Endothelial cell of umbilical vein (primary cell): ENCODE data around the gene EPB42. TPM values are rescaled to one million over a fixed set of nuclear protein-coding genes. Genes with fewer than 3 reads are reported as not detected.

ENCODE experiments used
- BruUV-seq: library from RNA; stranded (reverse); fragments of 400-500 nt; replicated peaks from 2 replicates; lab custom pipeline; 2021; lab: Mats Ljungman, UMichigan
- CTCF ChIA-PET: fragments of 300-600, 350-600 bp; sonication (Branson Sonifier 250); formaldehyde crosslinking; loops from one replicate; lab custom pipeline; 2021; ENCODE audit warnings: antibody characterized with exemption, inconsistent platforms; lab: Charles Lee
- POLR2A ChIA-PET: fragments of 300-600, 350-600 bp; sonication (Branson Sonifier 250); formaldehyde crosslinking; loops from one replicate; lab custom pipeline; 2021; ENCODE audit warnings: antibody characterized with exemption, inconsistent platforms; lab: Charles Lee
- DNase-seq: peaks from one replicate; pipeline ENCODE4 v3.0.0-alpha.2; 2011; ENCODE audit warnings: low read depth, low spot score
- FAIRE-seq: peaks from 2 replicates; lab custom pipeline; 2011; peaks lifted over from hg19 to GRCh38; lab: Jason Lieb, UNC
- H2AFZ ChIP-seq: 2 replicates; pipeline ENCODE4 v1.6.0; 2012; ENCODE audit warnings: low read depth, low read length, control low read depth, inconsistent platforms
- H3K27ac ChIP-seq: 2 replicates; pipeline ENCODE4 v1.5.1; 2011; ENCODE audit warnings: low read depth, mild to moderate bottlenecking, control low read depth, low read length, moderate library complexity; ENCODE audit not compliant: insufficient read depth
- H3K27me3 ChIP-seq, 2 experiments: 2 replicates each; pipeline versions ENCODE4 v1.6.0 to v1.6.1; 2011; ENCODE audit warnings: low read length in 2 of 2, mixed read lengths in 1 of 2; ENCODE audit not compliant: control insufficient read depth in 2 of 2, insufficient read depth in 2 of 2
- H3K36me3 ChIP-seq, 2 experiments: 2 replicates in 1 of 2; 3 replicates in 1 of 2; pipeline ENCODE4 v1.5.1; 2011; ENCODE audit warnings: low read length in 2 of 2, mild to moderate bottlenecking in 1 of 2, moderate library complexity in 1 of 2; ENCODE audit not compliant: control insufficient read depth in 2 of 2, insufficient read depth in 2 of 2; ENCODE audit errors: extremely low read depth in 1 of 2
- H3K4me1 ChIP-seq: 3 replicates; pipeline ENCODE4 v1.5.1; 2011; ENCODE audit warnings: mild to moderate bottlenecking, low read length; ENCODE audit not compliant: control insufficient read depth, insufficient read depth; ENCODE audit errors: extremely low read depth
- H3K4me2 ChIP-seq: 2 replicates; pipeline ENCODE4 v1.6.1; 2011; ENCODE audit warnings: low read length, control low read depth, mixed read lengths; ENCODE audit not compliant: insufficient read depth
- H3K4me3 ChIP-seq, 3 experiments: fragments of 200-600 bp in 1 of 3; sonication (generic), shearing (Covaris generic) in 1 of 3; replicated peaks in 1 of 3; 2 replicates each; pipeline ENCODE4 v1.5.1; 2011 to 2016; ENCODE audit warnings: control low read depth in 3 of 3, low read length in 3 of 3, mild to moderate bottlenecking in 2 of 3, inconsistent platforms in 1 of 3, low read depth in 1 of 3, moderate library complexity in 1 of 3; ENCODE audit not compliant: insufficient read depth in 1 of 3
- H3K79me2 ChIP-seq: 2 replicates; pipeline ENCODE4 v1.6.0; 2012; ENCODE audit warnings: low read length, inconsistent platforms; ENCODE audit not compliant: control insufficient read depth, insufficient read depth
- H3K9ac ChIP-seq: replicated peaks from 2 replicates; pipeline ENCODE3; 2011; ENCODE audit warnings: low read length, control low read depth; ENCODE audit not compliant: insufficient read depth; ENCODE audit errors: extremely low read depth
- H3K9me1 ChIP-seq: replicated peaks from 3 replicates; pipeline ENCODE4 v1.6.0; 2011; ENCODE audit warnings: mild to moderate bottlenecking, low read length; ENCODE audit not compliant: control insufficient read depth, insufficient read depth; ENCODE audit errors: extremely low read depth
- H3K9me3 ChIP-seq: replicated peaks from 2 replicates; pipeline ENCODE4 v1.5.1; 2012; ENCODE audit warnings: low read length, inconsistent platforms; ENCODE audit not compliant: control insufficient read depth, insufficient read depth
- H4K20me1 ChIP-seq: replicated peaks from 2 replicates; pipeline ENCODE3; 2011; ENCODE audit warnings: mild to moderate bottlenecking, low read length; ENCODE audit not compliant: control insufficient read depth, insufficient read depth; ENCODE audit errors: extremely low read depth
- EZH2 ChIP-seq: IDR thresholded peaks from 2 replicates; pipeline ENCODE4 v1.6.1; 2012; ENCODE audit warnings: borderline replicate concordance, low read depth, mild to moderate bottlenecking, moderate library complexity, low read length, inconsistent platforms; ENCODE audit not compliant: severe bottlenecking
- FOS ChIP-seq: IDR thresholded peaks from 2 replicates; pipeline ENCODE4 v1.6.1; 2011; ENCODE audit warnings: mild to moderate bottlenecking, low read length, moderate library complexity, borderline replicate concordance; ENCODE audit not compliant: insufficient read depth
- GATA2 ChIP-seq: IDR thresholded peaks from 2 replicates; pipeline ENCODE4 v1.7.0; 2011; ENCODE audit warnings: low read depth, mild to moderate bottlenecking, moderate library complexity, mixed read lengths, low read length; ENCODE audit not compliant: insufficient read length, insufficient read depth
- JUN ChIP-seq: IDR thresholded peaks from 2 replicates; pipeline ENCODE4 v1.6.1; 2011; ENCODE audit warnings: borderline replicate concordance, low read depth; ENCODE audit not compliant: insufficient read length, insufficient read depth
- MYC ChIP-seq: IDR thresholded peaks from one replicate; pipeline ENCODE4 v1.6.1; 2011; ENCODE audit warnings: mild to moderate bottlenecking, low read depth, low read length
- POLR2A ChIP-seq: IDR thresholded peaks from 2 replicates; pipeline ENCODE4 v1.6.1; 2012; ENCODE audit warnings: low read depth, mild to moderate bottlenecking, control low read depth, low read length
- POLR2AphosphoS5 ChIP-seq: IDR thresholded peaks from 2 replicates; pipeline ENCODE4 v1.6.1; 2012; ENCODE audit warnings: low read depth, mild to moderate bottlenecking, control low read depth, low read length, moderate library complexity; ENCODE audit not compliant: insufficient read depth
- dilution Hi-C: fragments of 300-500 bp; cut with MboI; formaldehyde crosslinking; loops from one replicate; pipeline ENCODE4 v1.15.0; 2019; ENCODE audit warnings: low sequenced_read_pairs; ENCODE audit not compliant: extremely low pct_ligation_motif_present
- intact Hi-C: fragments of 100-400 bp; cut with micrococcal nuclease; formaldehyde crosslinking; loops from one replicate; pipeline ENCODE4 v1.10.0; 2022
- polyA plus RNA-seq, 4 experiments: library from polyadenylated mRNA; depleted of rRNA in 3 of 4; stranded (reverse) in 3 of 4; unstranded in 1 of 4; fragments of >200 nt; gene quantifications; 2 replicates each; pipeline versions ENCODE4 v1.2.1 to v1.2.3, GENCODE V29; 2011 to 2012; ENCODE audit warnings: missing spikeins in 1 of 4
- total RNA-seq: library from RNA; stranded (reverse); gene quantifications from 2 replicates; pipeline ENCODE4 v1.2.3, GENCODE V29; 2021
- TF ChIP-seq, protein P1 (sequence below): IDR thresholded peaks from 2 replicates; pipeline ENCODE4 v1.6.1; 2011; ENCODE audit not compliant: insufficient read depth, insufficient read length
- TF ChIP-seq, protein P2 (sequence below), 2 donors: IDR thresholded peaks; 1 replicate in 1 of 2; 2 replicates in 1 of 2; pipeline ENCODE4 v1.5.1; 2011; ENCODE audit warnings: low read length in 2 of 2, mild to moderate bottlenecking in 2 of 2, moderate library complexity in 2 of 2, control low read depth in 1 of 2, inconsistent platforms in 1 of 2, low read depth in 1 of 2; ENCODE audit not compliant: insufficient read depth in 1 of 2; ENCODE audit errors: extremely low read depth in 1 of 2

EPB42 gene
- total and polyA plus RNA-seq, 2 donors (not counting 3 experiments of a cell fraction or from before 2014, with no cell fraction given): not detected

DNA sequence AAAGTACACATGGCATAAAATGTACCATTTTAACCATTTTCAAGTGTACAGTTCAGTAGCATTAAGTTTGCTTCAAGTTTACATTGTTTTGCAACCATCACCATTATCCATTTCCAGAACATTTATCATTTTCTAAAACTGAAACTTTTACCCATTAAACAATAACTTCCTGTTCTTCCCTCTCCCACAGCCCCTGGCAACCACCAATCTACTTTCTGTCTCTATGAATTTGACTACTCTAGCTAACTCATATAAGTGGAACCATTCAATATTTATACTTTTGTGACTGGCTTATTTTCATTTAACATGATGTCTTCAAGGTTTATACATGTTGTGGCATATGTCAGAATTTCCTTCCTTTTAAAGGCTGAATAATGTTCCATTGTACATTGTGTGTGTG lies 67.5 kb downstream of the EPB42 start:
- no peak overlapping the region for H3K9ac ChIP-seq
- H3K79me2 ChIP-seq: no peaks in the 10 kb centered on the region
- dilution Hi-C loops (no loop called here), intact Hi-C loops (loop anchor here (5.0 kb wide), 1 partner anchor 46 kb away; the partner anchor contains the start of gene UBR1)
- peaks cover 0 to 4% of the 10 kb centered on the region in 2 experiments for H3K36me3 ChIP-seq
- H3K9me3 ChIP-seq: no peaks in the 10 kb centered on the region
- peaks cover 10% of the 10 kb centered on the region for H3K4me1 ChIP-seq
- no peak for FAIRE-seq
- H3K4me3 ChIP-seq: no peak overlapping the region
- ChIA-PET CTCF (no interaction called here), POLR2A (no interaction called here)
- no peak overlapping the region for H2AFZ ChIP-seq
- TF ChIP-seq EZH2: no peak
- TF ChIP-seq MYC: no peak
- no peak for TF ChIP-seq FOS
- no peak for TF ChIP-seq POLR2A
- TF ChIP-seq JUN: no peak
- TF ChIP-seq GATA2: no peak
- TF ChIP-seq, protein P1, sequence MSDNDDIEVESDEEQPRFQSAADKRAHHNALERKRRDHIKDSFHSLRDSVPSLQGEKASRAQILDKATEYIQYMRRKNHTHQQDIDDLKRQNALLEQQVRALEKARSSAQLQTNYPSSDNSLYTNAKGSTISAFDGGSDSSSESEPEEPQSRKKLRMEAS: no peak
- TF ChIP-seq, protein P2, sequence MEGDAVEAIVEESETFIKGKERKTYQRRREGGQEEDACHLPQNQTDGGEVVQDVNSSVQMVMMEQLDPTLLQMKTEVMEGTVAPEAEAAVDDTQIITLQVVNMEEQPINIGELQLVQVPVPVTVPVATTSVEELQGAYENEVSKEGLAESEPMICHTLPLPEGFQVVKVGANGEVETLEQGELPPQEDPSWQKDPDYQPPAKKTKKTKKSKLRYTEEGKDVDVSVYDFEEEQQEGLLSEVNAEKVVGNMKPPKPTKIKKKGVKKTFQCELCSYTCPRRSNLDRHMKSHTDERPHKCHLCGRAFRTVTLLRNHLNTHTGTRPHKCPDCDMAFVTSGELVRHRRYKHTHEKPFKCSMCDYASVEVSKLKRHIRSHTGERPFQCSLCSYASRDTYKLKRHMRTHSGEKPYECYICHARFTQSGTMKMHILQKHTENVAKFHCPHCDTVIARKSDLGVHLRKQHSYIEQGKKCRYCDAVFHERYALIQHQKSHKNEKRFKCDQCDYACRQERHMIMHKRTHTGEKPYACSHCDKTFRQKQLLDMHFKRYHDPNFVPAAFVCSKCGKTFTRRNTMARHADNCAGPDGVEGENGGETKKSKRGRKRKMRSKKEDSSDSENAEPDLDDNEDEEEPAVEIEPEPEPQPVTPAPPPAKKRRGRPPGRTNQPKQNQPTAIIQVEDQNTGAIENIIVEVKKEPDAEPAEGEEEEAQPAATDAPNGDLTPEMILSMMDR (IDR thresholded peaks at IDR 0.05; ENCODE audit: extremely low read depth in 1 of 2, insufficient read depth in 1 of 2, low read depth in 1 of 2, low read length in 2 of 2): no peak
- no peak for TF ChIP-seq POLR2AphosphoS5
- BruUV-seq: no TSS peak
- no peak for DNase-seq
- no peaks in the 10 kb centered on the region for H3K9me1 ChIP-seq
- H3K4me2 ChIP-seq: no peak overlapping the region
- no peak overlapping the region for H3K27ac ChIP-seq
- no peaks in the 10 kb centered on the region for H4K20me1 ChIP-seq
- no peaks in the 10 kb centered on the region for H3K27me3 ChIP-seq
